ENCODE data around the gene USP2. TPM values are rescaled to one million over a fixed set of nuclear protein-coding genes. Genes with fewer than 3 reads are reported as not detected.
"Not testable (repeated sequence)": the region's sequence is repeated elsewhere in the genome, so short reads cannot be mapped to it uniquely, and the experiment has no call there.

USP2 gene
- total and polyA plus RNA-seq, 4 donors, result 1.7 to 6.5 (median 3.5) TPM

DNA sequence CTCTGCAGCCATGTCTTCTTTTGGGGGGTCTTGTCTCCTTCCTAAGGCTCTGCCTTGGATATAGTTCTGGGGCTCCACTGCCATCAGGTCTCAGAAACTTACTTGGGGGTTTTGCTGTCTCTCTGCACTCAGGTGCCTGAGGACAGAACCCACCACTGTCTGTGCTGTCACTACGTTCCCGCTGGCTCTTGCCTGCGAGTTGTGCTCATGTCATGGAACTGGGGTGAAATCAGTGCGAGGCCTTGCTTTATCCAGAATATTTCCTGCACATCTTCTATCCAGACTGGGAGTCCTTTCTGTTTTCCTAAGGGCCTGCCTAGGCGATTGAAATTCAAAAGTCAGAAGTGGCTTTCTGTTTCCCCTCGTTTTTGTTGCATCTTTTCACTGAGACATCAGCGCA, 6.6 kb upstream of the USP2 start:
- Histone ChIP-seq H3K4me3 (no peak overlapping the region), H3K27me3 (ENCODE audit: control insufficient read depth in 3 of 3, insufficient read depth in 3 of 3, low read length in 2 of 3) (peaks cover 0 to 8% (median 4%) of the 10 kb centered on the region in 3 donors), H3K27ac (ENCODE audit: low read depth in 1 of 2, low read length in 1 of 2) (no peak overlapping the region), H3K36me3 (ENCODE audit: control insufficient read depth in 4 of 4, insufficient read depth in 4 of 4, low read length in 4 of 4) (no peaks in the 10 kb centered on the region), H3K4me1 (ENCODE audit: control insufficient read depth in 5 of 5, insufficient read depth in 5 of 5, low read length in 5 of 5) (no peaks in the 10 kb centered on the region), H3K9ac (ENCODE audit: insufficient read depth in 1 of 2, low read length in 2 of 2) (no peak overlapping the region), H3K9me3 (ENCODE audit: control insufficient read depth in 4 of 4, insufficient read depth in 3 of 4, low read length in 3 of 4) (no peaks in the 10 kb centered on the region)
- no peak for DNase-seq
- ATAC-seq (ENCODE audit: insufficient read depth, low FRiP score), result no peak
- 89 to 91% methylated on average over 7 of the region's 7 CpGs for WGBS, 2 donors
- TF ChIP-seq, protein P1, sequence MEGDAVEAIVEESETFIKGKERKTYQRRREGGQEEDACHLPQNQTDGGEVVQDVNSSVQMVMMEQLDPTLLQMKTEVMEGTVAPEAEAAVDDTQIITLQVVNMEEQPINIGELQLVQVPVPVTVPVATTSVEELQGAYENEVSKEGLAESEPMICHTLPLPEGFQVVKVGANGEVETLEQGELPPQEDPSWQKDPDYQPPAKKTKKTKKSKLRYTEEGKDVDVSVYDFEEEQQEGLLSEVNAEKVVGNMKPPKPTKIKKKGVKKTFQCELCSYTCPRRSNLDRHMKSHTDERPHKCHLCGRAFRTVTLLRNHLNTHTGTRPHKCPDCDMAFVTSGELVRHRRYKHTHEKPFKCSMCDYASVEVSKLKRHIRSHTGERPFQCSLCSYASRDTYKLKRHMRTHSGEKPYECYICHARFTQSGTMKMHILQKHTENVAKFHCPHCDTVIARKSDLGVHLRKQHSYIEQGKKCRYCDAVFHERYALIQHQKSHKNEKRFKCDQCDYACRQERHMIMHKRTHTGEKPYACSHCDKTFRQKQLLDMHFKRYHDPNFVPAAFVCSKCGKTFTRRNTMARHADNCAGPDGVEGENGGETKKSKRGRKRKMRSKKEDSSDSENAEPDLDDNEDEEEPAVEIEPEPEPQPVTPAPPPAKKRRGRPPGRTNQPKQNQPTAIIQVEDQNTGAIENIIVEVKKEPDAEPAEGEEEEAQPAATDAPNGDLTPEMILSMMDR (IDR thresholded peaks at IDR 0.05; ENCODE audit: control extremely low read depth, extremely low read depth), result no peak

DNA sequence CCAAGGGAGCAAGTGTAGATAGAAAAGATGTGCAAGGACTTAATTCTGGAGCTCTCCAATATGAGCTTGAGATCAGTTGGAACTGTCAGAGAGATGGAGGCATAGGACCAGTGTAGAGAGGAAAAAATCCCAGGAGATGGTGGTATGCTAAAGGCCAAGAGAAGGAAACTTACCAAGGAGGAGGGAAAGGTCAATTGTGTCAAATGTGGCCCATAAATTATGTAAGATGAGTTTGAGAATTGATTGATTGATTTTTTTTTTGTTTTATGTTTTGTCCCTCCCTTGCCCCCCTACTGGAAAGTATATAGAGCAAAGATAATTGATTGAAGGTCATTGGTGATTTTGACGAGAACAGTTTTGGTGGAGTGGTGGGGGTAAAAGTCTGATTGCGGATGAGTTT, 2.8 kb upstream of the USP2 start:
- ATAC-seq (ENCODE audit: insufficient read depth, low FRiP score) (no peak), DNase-seq (no peak)
- Histone ChIP-seq H3K4me3 (no peak overlapping the region), H3K27me3 (ENCODE audit: control insufficient read depth in 3 of 3, insufficient read depth in 3 of 3, low read length in 2 of 3) (peaks cover 0 to 10% (median 8%) of the 10 kb centered on the region in 3 donors), H3K36me3 (ENCODE audit: control insufficient read depth in 4 of 4, insufficient read depth in 4 of 4, low read length in 4 of 4) (no peaks in the 10 kb centered on the region), H3K9me3 (ENCODE audit: control insufficient read depth in 4 of 4, insufficient read depth in 3 of 4, low read length in 3 of 4) (no peaks in the 10 kb centered on the region), H3K4me1 (ENCODE audit: control insufficient read depth in 5 of 5, insufficient read depth in 5 of 5, low read length in 5 of 5) (peaks cover 0 to 13% (median 6%) of the 10 kb centered on the region in 5 donors), H3K27ac (ENCODE audit: low read depth in 1 of 2, low read length in 1 of 2) (no peak overlapping the region), H3K9ac (ENCODE audit: insufficient read depth in 1 of 2, low read length in 2 of 2) (no peak overlapping the region)
- TF ChIP-seq, protein P1 (IDR thresholded peaks at IDR 0.05; ENCODE audit: control extremely low read depth, extremely low read depth), result no peak
- WGBS, 2 donors, result 90 to 94% methylated on average over 2 of the region's 2 CpGs

DNA sequence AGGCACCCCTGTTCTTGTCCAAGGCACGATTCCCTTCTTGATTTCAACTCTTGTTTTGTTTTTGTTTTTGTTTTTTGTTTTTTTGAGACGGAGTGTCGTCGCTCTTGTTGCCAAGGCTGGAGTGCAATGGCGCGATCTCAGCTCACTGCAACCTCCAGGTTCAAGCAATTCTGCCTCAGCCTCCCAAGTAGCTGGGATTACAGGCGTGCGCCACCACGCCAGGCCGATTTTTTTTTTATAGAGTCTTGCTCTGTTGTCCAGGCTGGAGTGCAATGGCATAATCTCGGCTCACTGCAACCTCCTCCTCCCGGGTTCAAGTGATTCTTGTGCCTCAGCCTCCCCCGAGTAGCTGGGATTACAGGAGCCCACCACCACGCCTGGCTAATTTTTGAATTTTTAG, 1.0 kb upstream of the USP2 start:
- not testable (repeated sequence) for H3K4me3 ChIP-seq; H3K36me3 ChIP-seq (ENCODE audit: control insufficient read depth in 4 of 4, insufficient read depth in 4 of 4, low read length in 4 of 4); DNase-seq; H3K27ac ChIP-seq (ENCODE audit: low read depth in 1 of 2, low read length in 1 of 2); ATAC-seq (ENCODE audit: insufficient read depth, low FRiP score); H3K9me3 ChIP-seq (ENCODE audit: control insufficient read depth in 4 of 4, insufficient read depth in 3 of 4, low read length in 3 of 4)
- 89 to 90% methylated on average over 14 of the region's 14 CpGs for WGBS, 2 donors
- Histone ChIP-seq H3K27me3 (ENCODE audit: control insufficient read depth in 3 of 3, insufficient read depth in 3 of 3, low read length in 2 of 3) (peaks cover 0 to 10% (median 8%) of the 10 kb centered on the region in 3 donors), H3K4me1 (ENCODE audit: control insufficient read depth in 5 of 5, insufficient read depth in 5 of 5, low read length in 5 of 5) (peaks cover 0 to 17% (median 6%) of the 10 kb centered on the region in 5 donors), H3K9ac (ENCODE audit: insufficient read depth in 1 of 2, low read length in 2 of 2) (peak overlapping the region in 1 of 2 donors; percentile 93)

DNA sequence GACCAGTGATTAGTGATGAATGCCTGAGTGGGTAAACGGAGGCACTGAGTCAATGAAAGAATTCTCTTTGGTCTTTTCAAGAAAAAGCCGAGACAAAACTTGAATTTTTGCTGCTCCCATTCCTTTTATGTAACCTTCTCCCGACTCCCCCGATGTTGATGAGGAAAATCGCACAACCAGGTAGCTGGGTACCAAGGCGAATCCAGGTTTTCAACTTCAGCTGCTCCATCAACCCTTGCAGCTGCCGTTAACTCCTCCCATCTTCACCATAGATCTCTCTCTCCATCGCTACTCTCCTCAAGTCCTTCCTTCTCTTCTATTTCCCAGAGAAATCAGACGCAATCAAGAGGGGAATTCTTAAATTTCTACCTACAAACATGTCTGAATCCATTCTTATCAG, 611 bp upstream of the USP2 start:
- ATAC-seq (ENCODE audit: insufficient read depth, low FRiP score), result no peak
- Histone ChIP-seq H3K9me3 (ENCODE audit: control insufficient read depth in 4 of 4, insufficient read depth in 3 of 4, low read length in 3 of 4) (no peaks in the 10 kb centered on the region), H3K27ac (ENCODE audit: low read depth in 1 of 2, low read length in 1 of 2) (peak overlapping the region in 1 of 2 donors; percentile 45), H3K27me3 (ENCODE audit: control insufficient read depth in 3 of 3, insufficient read depth in 3 of 3, low read length in 2 of 3) (peaks cover 0 to 10% (median 8%) of the 10 kb centered on the region in 3 donors), H3K4me3 (no peak overlapping the region), H3K36me3 (ENCODE audit: control insufficient read depth in 4 of 4, insufficient read depth in 4 of 4, low read length in 4 of 4) (no peaks in the 10 kb centered on the region), H3K9ac (ENCODE audit: insufficient read depth in 1 of 2, low read length in 2 of 2) (peak overlapping the region in 1 of 2 donors; percentile 93), H3K4me1 (ENCODE audit: control insufficient read depth in 5 of 5, insufficient read depth in 5 of 5, low read length in 5 of 5) (peaks cover 0 to 17% (median 6%) of the 10 kb centered on the region in 5 donors)
- DNase-seq, result no peak
- 9 to 10% methylated on average over 9 of the region's 9 CpGs for WGBS, 2 donors
- TF ChIP-seq, protein P1 (IDR thresholded peaks at IDR 0.05; ENCODE audit: control extremely low read depth, extremely low read depth), result no peak

All from lung (tissue), 12 donors.